CD4-positive, CD25-positive, alpha-beta regulatory T cell (primary cell): ENCODE results near the gene DDC. TPM values are rescaled to one million over a fixed set of nuclear protein-coding genes. Genes with fewer than 3 reads are reported as not detected.

ENCODE experiments used
- ATAC-seq, 2 donors: fragments of 150-1000 bp; cut with Tn5 transposase; one replicate each; pipeline ENCODE4 v1.10.0; 2021; ENCODE audit warnings: low read depth in 2 of 2, moderate number of reproducible peaks in 2 of 2, moderate library complexity in 1 of 2
- DNase-seq, 3 donors: peaks; one replicate each; pipeline versions ENCODE4 v3.0.0 to v3.0.0-alpha.2; 2012 to 2022; ENCODE audit warnings: mixed read lengths in 1 of 3
- H3K27ac ChIP-seq: one replicate; pipeline ENCODE4 v1.7.0; 2013; ENCODE audit warnings: mild to moderate bottlenecking, low read length; ENCODE audit not compliant: insufficient read depth, poor library complexity, severe bottlenecking
- H3K27me3 ChIP-seq: one replicate; pipeline ENCODE4 v1.7.0; 2013; ENCODE audit warnings: low read length; ENCODE audit not compliant: control insufficient read depth, insufficient read depth
- H3K36me3 ChIP-seq: one replicate; pipeline ENCODE4 v1.7.0; 2013; ENCODE audit warnings: mild to moderate bottlenecking, low read length, moderate library complexity; ENCODE audit not compliant: control insufficient read depth, insufficient read depth
- H3K4me1 ChIP-seq: 2 replicates; pipeline ENCODE4 v1.7.0; 2013; ENCODE audit warnings: mild to moderate bottlenecking, low read length; ENCODE audit not compliant: insufficient read depth, control insufficient read depth, poor library complexity, severe bottlenecking
- H3K4me3 ChIP-seq: one replicate; pipeline ENCODE4 v1.7.0; 2013; ENCODE audit warnings: low read depth, mild to moderate bottlenecking, low read length, moderate library complexity
- H3K9me3 ChIP-seq, 2 experiments: 1 replicate in 1 of 2; 2 replicates in 1 of 2; pipeline ENCODE4 v1.7.0; 2013; ENCODE audit warnings: low read length in 2 of 2, mild to moderate bottlenecking in 1 of 2, moderate library complexity in 1 of 2; ENCODE audit not compliant: control insufficient read depth in 2 of 2
- H3K27ac Mint-ChIP-seq, 3 donors: one replicate each; pipeline ENCODE4 v1.8.0; 2020 to 2022; ENCODE audit warnings: mild to moderate bottlenecking in 3 of 3, mixed read lengths in 3 of 3, moderate library complexity in 2 of 3
- H3K27me3 Mint-ChIP-seq: one replicate; pipeline ENCODE4 v1.8.0; 2022; ENCODE audit warnings: mild to moderate bottlenecking, mixed read lengths
- H3K36me3 Mint-ChIP-seq: one replicate; pipeline ENCODE4 v1.8.0; 2020; ENCODE audit warnings: mixed read lengths
- H3K4me1 Mint-ChIP-seq, 4 donors: one replicate each; pipeline ENCODE4 v1.8.0; 2020 to 2022; ENCODE audit warnings: mixed read lengths in 4 of 4, mild to moderate bottlenecking in 1 of 4
- H3K4me3 Mint-ChIP-seq, 4 donors: one replicate each; pipeline ENCODE4 v1.8.0; 2020 to 2022; ENCODE audit warnings: mild to moderate bottlenecking in 4 of 4, mixed read lengths in 4 of 4, moderate library complexity in 3 of 4
- H3K9me3 Mint-ChIP-seq, 7 donors: one replicate each; pipeline ENCODE4 v1.8.0; 2020 to 2022; ENCODE audit warnings: mixed read lengths in 7 of 7, mild to moderate bottlenecking in 3 of 7, moderate library complexity in 2 of 7
- polyA plus RNA-seq, 4 donors: library from polyadenylated mRNA; unstranded; fragments of 300-500 nt; fragmentation: Illumina TruSeq; gene quantifications; one replicate each; pipeline ENCODE4 v1.2.3, GENCODE V29; 2021
- total RNA-seq: library from RNA; stranded (reverse); gene quantifications from one replicate; pipeline ENCODE4 v1.2.3, GENCODE V29; 2022

The DDC gene
- total and polyA plus RNA-seq, 5 donors from 2014 or later = not detected

GRCh38 chr7:50605059-50605458, 39.9 kb upstream of the DDC start:
- H3K4me1 Mint-ChIP-seq = peaks cover 13 to 24% (median 19%) of the 10 kb centered on the region in 4 donors
- peaks cover 14% of the 10 kb centered on the region for H3K4me1 ChIP-seq
- no peaks in the 10 kb centered on the region for H3K36me3 ChIP-seq
- H3K27me3 Mint-ChIP-seq = peaks cover 4% of the 10 kb centered on the region
- no peak overlapping the region for H3K27ac ChIP-seq
- DNase-seq (no peak), ATAC-seq (no peak)
- H3K9me3 ChIP-seq = peaks cover 4 to 8% of the 10 kb centered on the region in 2 experiments
- H3K36me3 Mint-ChIP-seq = no peaks in the 10 kb centered on the region
- no peaks in the 10 kb centered on the region for H3K27me3 ChIP-seq
- H3K4me3 ChIP-seq = no peak overlapping the region
- no peak overlapping the region for H3K4me3 Mint-ChIP-seq
- peaks cover 0 to 17% (median 0%) of the 10 kb centered on the region in 7 donors for H3K9me3 Mint-ChIP-seq
- H3K27ac Mint-ChIP-seq = no peak overlapping the region

- ATAC-seq (no peak), DNase-seq (no peak)
- H3K4me3 Mint-ChIP-seq = no peak overlapping the region
- H3K27me3 ChIP-seq = no peaks in the 10 kb centered on the region
- no peaks in the 10 kb centered on the region for H3K36me3 ChIP-seq
- H3K4me1 Mint-ChIP-seq = peaks cover 9 to 12% (median 10%) of the 10 kb centered on the region in 4 donors
- no peaks in the 10 kb centered on the region for H3K36me3 Mint-ChIP-seq
- H3K9me3 ChIP-seq = peaks cover 0 to 2% of the 10 kb centered on the region in 2 experiments
- H3K27me3 Mint-ChIP-seq = peaks cover 4% of the 10 kb centered on the region
- no peak overlapping the region for H3K27ac ChIP-seq
- H3K4me3 ChIP-seq = no peak overlapping the region
- H3K9me3 Mint-ChIP-seq = peaks cover 0 to 12% (median 0%) of the 10 kb centered on the region in 7 donors
- no peak overlapping the region for H3K27ac Mint-ChIP-seq
- peaks cover 3% of the 10 kb centered on the region for H3K4me1 ChIP-seq
Observed at GRCh38 chr7:50603287-50603686, 38.1 kb upstream of the DDC start.

GRCh38 chr7:50599385-50599784, 34.2 kb upstream of the DDC start:
- no peak overlapping the region for H3K27ac ChIP-seq

GRCh38 chr7:50598460-50599343, 33.5 kb upstream of the DDC start:
- DNase-seq (no peak), ATAC-seq (no peak)
- Mint-ChIP-seq H3K4me1 (peaks cover 4 to 32% (median 16%) of the 10 kb centered on the region in 4 donors), H3K36me3 (no peaks in the 10 kb centered on the region), H3K9me3 (no peaks in the 10 kb centered on the region), H3K27me3 (peaks cover 4% of the 10 kb centered on the region), H3K27ac (peak overlapping the region in 1 of 3 donors; percentile 34), H3K4me3 (no peak overlapping the region)
- Histone ChIP-seq H3K27ac (no peak overlapping the region), H3K27me3 (no peaks in the 10 kb centered on the region), H3K36me3 (no peaks in the 10 kb centered on the region), H3K9me3 (no peaks in the 10 kb centered on the region), H3K4me3 (no peak overlapping the region), H3K4me1 (peaks cover 20% of the 10 kb centered on the region)

More at GRCh38 chr7:50599385-50599784, 34.2 kb upstream of the DDC start:
- no peak overlapping the region for H3K4me3 Mint-ChIP-seq
- H3K36me3 ChIP-seq = no peaks in the 10 kb centered on the region
- peaks cover 13% of the 10 kb centered on the region for H3K4me1 ChIP-seq
- H3K4me1 Mint-ChIP-seq = peaks cover 2 to 25% (median 12%) of the 10 kb centered on the region in 4 donors
- no peaks in the 10 kb centered on the region for H3K27me3 ChIP-seq
- no peak for DNase-seq
- no peaks in the 10 kb centered on the region for H3K9me3 Mint-ChIP-seq
- ATAC-seq = no peak
- no peak overlapping the region for H3K4me3 ChIP-seq
- no peaks in the 10 kb centered on the region for H3K36me3 Mint-ChIP-seq
- H3K27me3 Mint-ChIP-seq = peaks cover 4% of the 10 kb centered on the region
- peak overlapping the region in 1 of 3 donors; percentile 53 for H3K27ac Mint-ChIP-seq
- H3K9me3 ChIP-seq = no peaks in the 10 kb centered on the region

- H3K36me3 ChIP-seq = no peaks in the 10 kb centered on the region
- H3K9me3 ChIP-seq = no peaks in the 10 kb centered on the region
- DNase-seq (peak in 1 of 3 donors; percentile 43), ATAC-seq (no peak)
- no peaks in the 10 kb centered on the region for H3K36me3 Mint-ChIP-seq
- no peaks in the 10 kb centered on the region for H3K27me3 ChIP-seq
- H3K4me3 Mint-ChIP-seq = no peak overlapping the region
- H3K4me1 Mint-ChIP-seq = peaks cover 4 to 32% (median 16%) of the 10 kb centered on the region in 4 donors
- H3K9me3 Mint-ChIP-seq = no peaks in the 10 kb centered on the region
- H3K4me1 ChIP-seq = peaks cover 20% of the 10 kb centered on the region
- H3K4me3 ChIP-seq = no peak overlapping the region
- H3K27ac Mint-ChIP-seq = no peak overlapping the region
- peaks cover 4% of the 10 kb centered on the region for H3K27me3 Mint-ChIP-seq
- H3K27ac ChIP-seq = no peak overlapping the region
Observed at GRCh38 chr7:50596484-50596883, 31.3 kb upstream of the DDC start.

GRCh38 chr7:50595491-50596102, 30.4 kb upstream of the DDC start:
- Mint-ChIP-seq H3K36me3 (no peaks in the 10 kb centered on the region), H3K27ac (peak overlapping the region in 2 of 3 donors; percentile 9 to 77), H3K9me3 (no peaks in the 10 kb centered on the region), H3K4me3 (peak overlapping the region in 1 of 4 donors; percentile 50), H3K4me1 (peaks cover 2 to 32% (median 16%) of the 10 kb centered on the region in 4 donors), H3K27me3 (peaks cover 4% of the 10 kb centered on the region)
- Histone ChIP-seq H3K4me1 (peaks cover 20% of the 10 kb centered on the region), H3K36me3 (no peaks in the 10 kb centered on the region), H3K27ac (no peak overlapping the region), H3K9me3 (no peaks in the 10 kb centered on the region), H3K4me3 (no peak overlapping the region), H3K27me3 (no peaks in the 10 kb centered on the region)
- peak; percentile 7 to 71 (median 30) for DNase-seq
- peak; percentile 40 to 61 for ATAC-seq

GRCh38 chr7:50594734-50595485, 29.7 kb upstream of the DDC start:
- peak overlapping the region; percentile 56 to 89 (median 86) for H3K27ac Mint-ChIP-seq

More at GRCh38 chr7:50594734-50595485, 29.7 kb upstream of the DDC start:
- ATAC-seq = no peak
- Histone ChIP-seq H3K4me1 (peaks cover 20% of the 10 kb centered on the region), H3K4me3 (no peak overlapping the region), H3K9me3 (no peaks in the 10 kb centered on the region), H3K27me3 (no peaks in the 10 kb centered on the region), H3K27ac (no peak overlapping the region), H3K36me3 (no peaks in the 10 kb centered on the region)
- H3K27me3 Mint-ChIP-seq = peaks cover 4% of the 10 kb centered on the region
- H3K36me3 Mint-ChIP-seq = no peaks in the 10 kb centered on the region
- H3K4me1 Mint-ChIP-seq = peaks cover 2 to 32% (median 16%) of the 10 kb centered on the region in 4 donors
- H3K9me3 Mint-ChIP-seq = no peaks in the 10 kb centered on the region
- peak overlapping the region in 1 of 4 donors; percentile 23 for H3K4me3 Mint-ChIP-seq
- peak in 1 of 3 donors; percentile 54 for DNase-seq
